H1 (cell line): ENCODE data around the gene ADAM12. TPM values are rescaled to one million over a fixed set of nuclear protein-coding genes. Genes with fewer than 3 reads are reported as not detected.

Source experiments
- CTCF ChIA-PET: fragments of 300-600 bp; sonication (Branson Sonifier 250); formaldehyde crosslinking; loops from one replicate; lab custom pipeline; 2021; ENCODE audit not compliant: partially characterized antibody; lab: Charles Lee
- POLR2A ChIA-PET: fragments of 300-600 bp; sonication (Branson Sonifier 250); formaldehyde crosslinking; loops from one replicate; lab custom pipeline; 2021; ENCODE audit warnings: inconsistent platforms; ENCODE audit not compliant: partially characterized antibody; lab: Charles Lee
- DNase-seq, 2 experiments: peaks; one replicate each; pipeline versions ENCODE4 v3.0.0 to v3.0.0-alpha.2; 2010 to 2022; ENCODE audit warnings: low spot score in 2 of 2, low read depth in 1 of 2, mixed read lengths in 1 of 2
- FAIRE-seq: peaks from 2 replicates; lab custom pipeline; 2011; peaks lifted over from hg19 to GRCh38; lab: Jason Lieb, UNC
- H2AFZ ChIP-seq: 2 replicates; pipeline ENCODE4 v1.8.1; 2012; ENCODE audit warnings: low read length, inconsistent platforms
- H2AK5ac ChIP-seq: 2 replicates; pipeline ENCODE4 v1.6.1; 2013; ENCODE audit warnings: low read depth, low read length
- H2BK120ac ChIP-seq: replicated peaks from 2 replicates; pipeline ENCODE3; 2013; ENCODE audit warnings: low read depth, low read length, inconsistent platforms
- H2BK12ac ChIP-seq: 2 replicates; pipeline ENCODE4 v1.6.1; 2013; ENCODE audit warnings: low read depth, low read length
- H2BK15ac ChIP-seq: 2 replicates; pipeline ENCODE4 v1.6.1; 2013; ENCODE audit warnings: low read length
- H2BK20ac ChIP-seq: 2 replicates; pipeline ENCODE4 v1.6.1; 2013; ENCODE audit warnings: low read length
- H2BK5ac ChIP-seq: 2 replicates; pipeline ENCODE4 v1.6.1; 2013; ENCODE audit warnings: low read depth, low read length
- H3K14ac ChIP-seq: 2 replicates; pipeline ENCODE4 v1.6.1; 2013; ENCODE audit warnings: inconsistent platforms; ENCODE audit not compliant: insufficient read length
- H3K18ac ChIP-seq: 2 replicates; pipeline ENCODE4 v1.6.1; 2013; ENCODE audit warnings: low read length; ENCODE audit errors: extremely low read depth
- H3K23ac ChIP-seq: 2 replicates; pipeline ENCODE4 v1.6.1; 2013; ENCODE audit warnings: inconsistent platforms; ENCODE audit not compliant: insufficient read length
- H3K23me2 ChIP-seq: 2 replicates; pipeline ENCODE4 v1.6.1; 2013; ENCODE audit warnings: low read depth, low read length
- H3K27ac ChIP-seq: 2 replicates; pipeline ENCODE4 v1.6.1; 2011; ENCODE audit warnings: low read depth, low read length, inconsistent platforms
- H3K27me3 ChIP-seq, 4 experiments: replicated peaks in 1 of 4; 1 replicate in 1 of 4; 2 replicates in 3 of 4; pipeline versions ENCODE4 v1.6.1 to v1.8.1; 2011 to 2013; ENCODE audit warnings: low read length in 3 of 4, mild to moderate bottlenecking in 3 of 4, inconsistent platforms in 2 of 4, mixed read lengths in 2 of 4, moderate library complexity in 1 of 4; ENCODE audit not compliant: control insufficient read depth in 3 of 4, insufficient read depth in 3 of 4; ENCODE audit errors: extremely low read depth in 1 of 4
- H3K36me3 ChIP-seq, 4 experiments: 2 replicates each; pipeline versions ENCODE4 v1.6.1 to v1.8.1; 2011 to 2013; ENCODE audit warnings: mild to moderate bottlenecking in 4 of 4, low read length in 3 of 4, moderate library complexity in 2 of 4, control low read depth in 1 of 4, inconsistent platforms in 1 of 4; ENCODE audit not compliant: insufficient read depth in 4 of 4, control insufficient read depth in 2 of 4
- H3K4ac ChIP-seq: replicated peaks from 2 replicates; pipeline ENCODE3; 2013; ENCODE audit warnings: low read length, low read depth, mixed read lengths, inconsistent platforms; ENCODE audit not compliant: insufficient read length
- H3K4me1 ChIP-seq, 4 experiments: replicated peaks in 1 of 4; 1 replicate in 1 of 4; 2 replicates in 3 of 4; pipeline versions ENCODE4 v1.6.1 to v1.8.1; 2011 to 2013; ENCODE audit warnings: low read length in 3 of 4, inconsistent platforms in 2 of 4, mixed read lengths in 1 of 4; ENCODE audit not compliant: insufficient read depth in 4 of 4, control insufficient read depth in 3 of 4
- H3K4me2 ChIP-seq, 2 experiments: 2 replicates each; pipeline versions ENCODE4 v1.6.1 to v1.8.1; 2011 to 2013; ENCODE audit warnings: low read depth in 2 of 2, low read length in 2 of 2, control low read depth in 1 of 2, inconsistent platforms in 1 of 2, mild to moderate bottlenecking in 1 of 2; ENCODE audit not compliant: insufficient read depth in 1 of 2
- H3K4me3 ChIP-seq, 4 experiments: fragments of 200-600, 300-600 bp in 1 of 4; sonication (generic), shearing (Covaris generic), sonication (Bioruptor Twin) in 1 of 4; 2 replicates each; pipeline versions ENCODE4 v1.5.1 to v1.8.1; 2011 to 2016; ENCODE audit warnings: low read length in 4 of 4, low read depth in 3 of 4, control low read depth in 2 of 4, inconsistent platforms in 2 of 4, mild to moderate bottlenecking in 2 of 4, mixed read lengths in 1 of 4, moderate library complexity in 1 of 4; ENCODE audit not compliant: insufficient read depth in 2 of 4; ENCODE audit errors: extremely low read depth in 1 of 4
- H3K56ac ChIP-seq: replicated peaks from 2 replicates; pipeline ENCODE3; 2013; ENCODE audit warnings: low read depth, mild to moderate bottlenecking, mixed read lengths, low read length, inconsistent platforms; ENCODE audit not compliant: insufficient read length
- H3K79me1 ChIP-seq: 2 replicates; pipeline ENCODE4 v1.6.1; 2013; ENCODE audit warnings: low read depth, low read length, control low read depth
- H3K79me2 ChIP-seq, 2 experiments: 2 replicates each; pipeline versions ENCODE4 v1.6.1 to v1.8.1; 2012 to 2013; ENCODE audit warnings: low read length in 2 of 2, mild to moderate bottlenecking in 2 of 2, inconsistent platforms in 1 of 2; ENCODE audit not compliant: insufficient read depth in 2 of 2, control insufficient read depth in 1 of 2
- H3K9ac ChIP-seq, 4 experiments: replicated peaks in 1 of 4; 1 replicate in 1 of 4; 2 replicates in 3 of 4; pipeline versions ENCODE4 v1.6.1 to v1.8.1; 2011 to 2013; ENCODE audit warnings: low read depth in 3 of 4, low read length in 3 of 4, control low read depth in 2 of 4, mild to moderate bottlenecking in 2 of 4, moderate library complexity in 2 of 4, inconsistent platforms in 1 of 4; ENCODE audit errors: extremely low read depth in 1 of 4
- H3K9me3 ChIP-seq, 2 experiments: 2 replicates each; pipeline versions ENCODE4 v1.6.1 to v1.8.1; 2012 to 2013; ENCODE audit warnings: mild to moderate bottlenecking in 2 of 2, moderate library complexity in 2 of 2, control low read depth in 1 of 2, inconsistent platforms in 1 of 2, low read depth in 1 of 2, low read length in 1 of 2, mixed read lengths in 1 of 2; ENCODE audit not compliant: insufficient read depth in 2 of 2
- H4K20me1 ChIP-seq, 2 experiments: replicated peaks in 1 of 2; 2 replicates each; pipeline versions ENCODE3 to v1.8.1; 2011 to 2013; ENCODE audit warnings: inconsistent platforms in 2 of 2, low read length in 2 of 2, mild to moderate bottlenecking in 1 of 2; ENCODE audit not compliant: insufficient read depth in 2 of 2, control insufficient read depth in 1 of 2
- H4K5ac ChIP-seq: 2 replicates; pipeline ENCODE4 v1.6.1; 2013; ENCODE audit warnings: low read length, low read depth, mixed read lengths, inconsistent platforms; ENCODE audit not compliant: insufficient read length
- H4K8ac ChIP-seq: 2 replicates; pipeline ENCODE4 v1.8.0; 2013; ENCODE audit warnings: mild to moderate bottlenecking, moderate library complexity, low read length, inconsistent platforms; ENCODE audit not compliant: insufficient read depth; ENCODE audit errors: extremely low read depth
- H4K91ac ChIP-seq: replicated peaks from 2 replicates; pipeline ENCODE3; 2013; ENCODE audit warnings: low read length, mixed read lengths, inconsistent platforms; ENCODE audit not compliant: insufficient read length
- RXRA ChIP-seq: IDR thresholded peaks from 2 replicates; pipeline ENCODE4 v1.6.1; 2011; ENCODE audit warnings: low read depth, mild to moderate bottlenecking, low read length, moderate library complexity; ENCODE audit not compliant: insufficient read depth
- WGBS, 2 experiments: shearing (Covaris generic) in 1 of 2; methylation state at CpG; one replicate each; pipeline versions ENCODE4 v1.1.6 to v1.1.7; 2013 to 2015; ENCODE audit warnings: low lambda C conversion rate in 2 of 2, mixed read lengths in 2 of 2, inconsistent platforms in 1 of 2, low coverage in 1 of 2, missing lambda C conversion rate in 1 of 2; ENCODE audit not compliant: insufficient replicate concordance in 2 of 2, insufficient coverage in 1 of 2, insufficient read length in 1 of 2; ENCODE audit errors: extremely low coverage in 1 of 2, missing lambda C conversion rate in 1 of 2; 5-methylcytosine and 5-hydroxymethylcytosine counted together
- polyA plus RNA-seq, 7 experiments: library from polyadenylated mRNA; depleted of rRNA in 3 of 7; stranded (reverse) in 5 of 7; unstranded in 2 of 7; fragments of >200 nt in 5 of 7; fragments of 200-250 nt in 2 of 7; gene quantifications; 1 replicate in 5 of 7; 2 replicates in 1 of 7; 4 replicates in 1 of 7; pipeline versions ENCODE4 v1.2.1 to v1.2.3, GENCODE V29; 2011 to 2013; ENCODE audit warnings: missing spikeins in 2 of 7, mixed read lengths in 2 of 7
- total RNA-seq: library from RNA; stranded (reverse); fragmentation: NEBNext Ultra II Directional; extraction: Animal tissue kit (Norgen Biotek cat#: 25700); gene quantifications from 2 replicates; pipeline ENCODE4 v1.2.1, GENCODE V29; 2021

Gene ADAM12
- total and polyA plus RNA-seq, 2 of the 8 experiments (the other 6 are each of a cell fraction or from before 2014, with no cell fraction given) = 0.07 to 0.17 TPM

DNA sequence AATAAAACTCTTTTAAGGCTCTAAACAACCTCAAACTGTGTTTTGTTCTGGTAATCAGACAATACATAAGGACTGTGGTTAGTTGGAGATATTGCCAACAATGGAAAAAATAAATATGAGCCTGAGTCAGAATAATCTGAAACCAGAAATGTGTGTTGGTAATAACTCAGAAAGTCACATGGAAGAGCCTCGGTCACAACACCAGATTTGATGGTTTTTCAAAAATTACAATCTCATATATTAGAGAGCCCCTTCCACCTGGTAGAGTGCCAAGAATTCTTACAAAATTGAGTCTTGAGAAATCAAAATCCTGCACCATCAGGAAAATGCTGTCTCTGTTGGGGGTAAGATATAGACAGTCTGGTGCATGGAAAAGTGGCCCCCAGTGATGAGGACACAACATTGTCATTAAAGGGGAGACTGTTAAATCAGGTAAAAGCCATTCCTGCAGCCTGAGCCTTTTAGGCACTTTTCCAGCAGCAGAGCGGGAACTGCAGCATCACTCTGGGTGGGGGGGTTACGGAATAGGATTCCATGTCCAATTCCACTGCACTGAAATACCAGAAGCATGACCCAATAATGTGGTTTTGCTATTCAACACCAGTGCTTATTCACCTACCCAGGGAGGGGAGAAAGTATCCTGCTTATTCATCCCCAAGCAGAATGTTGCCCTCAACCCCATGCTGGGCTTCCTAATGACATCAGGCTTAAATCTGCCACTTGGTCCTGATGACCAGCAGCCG is 9.5 kb upstream of the ADAM12 start:
- Histone ChIP-seq H3K23ac (no peak overlapping the region), H2AK5ac (no peak overlapping the region), H3K79me1 (no peaks in the 10 kb centered on the region), H4K8ac (no peak overlapping the region), H3K4ac (no peak overlapping the region), H2BK15ac (no peak overlapping the region), H4K20me1 (no peaks in the 10 kb centered on the region), H4K5ac (no peak overlapping the region), H3K9me3 (no peaks in the 10 kb centered on the region; a peak in 1 of 4 replicates), H3K36me3 (no peaks in the 10 kb centered on the region), H3K23me2 (no peaks in the 10 kb centered on the region), H3K27me3 (no peaks in the 10 kb centered on the region), H3K9ac (no peak overlapping the region), H3K79me2 (no peaks in the 10 kb centered on the region), H3K14ac (no peak overlapping the region), H2AFZ (no peak overlapping the region), H3K4me3 (no peak overlapping the region), H3K18ac (no peak overlapping the region), H4K91ac (no peak overlapping the region), H2BK5ac (no peak overlapping the region), H3K27ac (no peak overlapping the region), H3K56ac (no peak overlapping the region), H2BK120ac (no peak overlapping the region), H2BK20ac (no peak overlapping the region), H3K4me1 (peaks cover 0 to 9% (median 0%) of the 10 kb centered on the region in 4 experiments; a peak in 1 of 7 replicates), H3K4me2 (no peak overlapping the region), H2BK12ac (no peak overlapping the region)
- TF ChIP-seq RXRA = no peak
- ChIA-PET POLR2A (no interaction called here), CTCF (no interaction called here)
- DNase-seq (no peak), FAIRE-seq (no peak)
- WGBS, 2 experiments = 85% methylated on average over 4 of the region's 4 CpGs; no CpG with 5 or more reads in 1 of the 2 experiments
